NCI-H748 (cell line): Measurements from ENCODE around the gene ARMH2.

Source experiments
- DNase-seq: peaks from one replicate; lab custom pipeline; 2025; ENCODE audit not compliant: unreplicated experiment; lab: John Stamatoyannopoulos, UW

Gene ARMH2

GRCh38 chr6:24798740-24799540 is at the start of gene ARMH2:
TSS of gene ARMH2 (minus strand) at chr6:24798917. CDS start at chr6:24798857, 60 bp downstream.
- DNase-seq: no peak

- peak; percentile 62 for DNase-seq
Observed at GRCh38 chr6:24848461-24848860, 49.7 kb upstream of the ARMH2 start.

- DNase-seq: no peak
Observed at GRCh38 chr6:24847402-24847801, 48.7 kb upstream of the ARMH2 start.

- no peak for DNase-seq
Observed at GRCh38 chr6:24845578-24845977, 46.9 kb upstream of the ARMH2 start.

- no peak for DNase-seq
Observed at GRCh38 chr6:24844903-24845302, 46.2 kb upstream of the ARMH2 start.

GRCh38 chr6:24844061-24844460 is 45.3 kb upstream of the ARMH2 start:
- no peak for DNase-seq

GRCh38 chr6:24840187-24840586 is 41.5 kb upstream of the ARMH2 start:
- DNase-seq: no peak

GRCh38 chr6:24838994-24839393 is 40.3 kb upstream of the ARMH2 start:
- DNase-seq: no peak

GRCh38 chr6:24838081-24838480 is 39.4 kb upstream of the ARMH2 start:
- DNase-seq: no peak

- DNase-seq: no peak
Observed at GRCh38 chr6:24836109-24836508, 37.4 kb upstream of the ARMH2 start.

- DNase-seq: no peak
Observed at GRCh38 chr6:24833711-24834386, 35.1 kb upstream of the ARMH2 start.

- no peak for DNase-seq
Observed at GRCh38 chr6:24832794-24833193, 34.1 kb upstream of the ARMH2 start.

GRCh38 chr6:24831771-24832716 is 33.3 kb upstream of the ARMH2 start:
- no peak for DNase-seq

- DNase-seq: no peak
Observed at GRCh38 chr6:24829657-24830056, 30.9 kb upstream of the ARMH2 start.

GRCh38 chr6:24827970-24828369 is 29.3 kb upstream of the ARMH2 start:
- no peak for DNase-seq

GRCh38 chr6:24827162-24827561 is 28.4 kb upstream of the ARMH2 start:
- no peak for DNase-seq

GRCh38 chr6:24825130-24825630 is 26.5 kb upstream of the ARMH2 start:
- DNase-seq: no peak

- DNase-seq: no peak
Observed at GRCh38 chr6:24824142-24824938, 25.6 kb upstream of the ARMH2 start.

- DNase-seq: no peak
Observed at GRCh38 chr6:24823185-24823584, 24.5 kb upstream of the ARMH2 start.

GRCh38 chr6:24822696-24823095 is 24.0 kb upstream of the ARMH2 start:
- DNase-seq: no peak
